ENCODE measurements around the gene SCG3.
"Not testable (repeated sequence)": the region's sequence is repeated elsewhere in the genome, so short reads cannot be mapped to it uniquely, and the experiment has no call there.

SCG3 gene
- long read RNA-seq, donor 1, result 0 reads
- long read RNA-seq, donor 2, result 0 reads
- long read RNA-seq, donor 3, result 0 reads
- long read RNA-seq, donor 4, partial matches to known transcripts, result 0 of 1 reads
- long read RNA-seq, donor 4, other reads (novel, unspliced or antisense), result 0 of 1 reads
- long read RNA-seq, donor 5, result 0 reads
- long read RNA-seq, donor 6, result 0 reads
- long read RNA-seq, donor 7, result 0 reads
- long read RNA-seq, donor 8, result 0 reads

DNA sequence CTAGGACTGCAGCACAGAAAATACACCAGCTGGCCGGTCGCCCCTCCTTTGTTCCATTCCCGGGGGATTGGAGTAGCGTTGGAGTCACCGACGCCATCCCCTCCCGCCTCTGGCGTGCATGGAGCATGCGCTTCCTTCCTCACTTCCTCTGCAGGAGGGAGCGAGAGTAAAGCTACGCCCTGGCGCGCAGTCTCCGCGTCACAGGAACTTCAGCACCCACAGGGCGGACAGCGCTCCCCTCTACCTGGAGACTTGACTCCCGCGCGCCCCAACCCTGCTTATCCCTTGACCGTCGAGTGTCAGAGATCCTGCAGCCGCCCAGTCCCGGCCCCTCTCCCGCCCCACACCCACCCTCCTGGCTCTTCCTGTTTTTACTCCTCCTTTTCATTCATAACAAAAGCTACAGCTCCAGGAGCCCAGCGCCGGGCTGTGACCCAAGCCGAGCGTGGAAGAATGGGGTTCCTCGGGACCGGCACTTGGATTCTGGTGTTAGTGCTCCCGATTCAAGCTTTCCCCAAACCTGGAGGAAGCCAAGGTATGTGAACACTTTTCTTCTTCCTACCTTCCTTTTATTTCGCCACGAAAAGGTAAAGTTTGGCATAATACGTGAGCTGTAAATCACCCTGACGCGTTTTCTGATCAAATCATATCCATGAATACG lies at the start of gene SCG3:
SCG3 (plus strand) TSS at position 201 of the 661 bp plus-strand sequence; CDS start at position 454, 253 bp downstream.
- DNase-seq, result peak; percentile 55

DNA sequence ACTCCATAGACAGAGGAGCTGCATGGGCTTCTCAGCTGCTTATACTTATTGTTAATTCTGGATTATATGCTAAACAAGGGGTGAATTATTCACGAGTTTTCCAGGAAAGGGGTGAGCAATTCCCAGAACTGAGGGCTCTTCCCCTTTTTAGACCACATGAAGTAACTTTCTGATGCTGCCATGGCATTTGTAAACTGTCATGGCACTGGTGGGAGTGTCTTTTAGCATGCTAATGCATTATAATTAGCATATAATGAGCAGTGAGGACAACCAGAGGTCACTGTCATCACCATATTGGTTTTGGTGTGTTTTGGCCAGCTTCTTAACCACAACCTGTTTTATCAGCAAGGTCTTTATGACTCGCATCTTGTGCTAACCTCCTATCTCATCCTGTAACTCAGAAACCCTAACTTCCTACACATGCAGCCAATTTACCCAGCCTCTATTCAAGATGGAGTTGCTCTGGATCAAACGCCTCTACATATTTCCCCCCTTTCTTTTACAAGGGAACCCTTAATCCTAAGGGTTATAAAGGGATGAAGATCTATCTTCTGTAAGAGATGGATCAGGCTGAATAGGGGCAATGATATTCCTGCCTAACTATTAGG lies 46.6 kb upstream of the SCG3 start:
- DNase-seq, result no peak

- DNase-seq, result no peak
These were observed 39.7 kb upstream of the SCG3 start for GRCh38 chr15:51641490-51642130.

DNA sequence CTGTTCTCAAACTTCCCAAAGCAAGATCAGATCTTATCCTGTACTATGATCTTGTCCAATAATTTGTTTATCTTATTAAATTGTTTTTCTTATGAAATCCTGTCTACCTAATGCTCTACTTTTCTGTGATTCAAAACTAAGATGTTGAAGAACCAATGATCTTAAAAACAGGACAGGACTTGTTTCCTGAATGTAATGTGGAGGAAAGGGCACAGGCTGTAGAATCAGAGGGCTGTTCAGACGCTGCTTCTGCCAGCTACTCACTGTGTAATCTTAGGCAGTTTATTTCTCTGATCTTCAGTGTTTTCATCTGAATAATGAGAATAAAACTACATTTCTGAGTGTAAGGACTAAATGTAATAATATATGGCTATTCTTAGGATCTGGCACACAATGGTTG lies 38.6 kb upstream of the SCG3 start:
- no peak for DNase-seq

GRCh38 chr15:51647128-51647562 lies 34.2 kb upstream of the SCG3 start:
- DNase-seq, result no peak

GRCh38 chr15:51648101-51648500 lies 33.2 kb upstream of the SCG3 start:
- DNase-seq, result not testable (repeated sequence)

DNA sequence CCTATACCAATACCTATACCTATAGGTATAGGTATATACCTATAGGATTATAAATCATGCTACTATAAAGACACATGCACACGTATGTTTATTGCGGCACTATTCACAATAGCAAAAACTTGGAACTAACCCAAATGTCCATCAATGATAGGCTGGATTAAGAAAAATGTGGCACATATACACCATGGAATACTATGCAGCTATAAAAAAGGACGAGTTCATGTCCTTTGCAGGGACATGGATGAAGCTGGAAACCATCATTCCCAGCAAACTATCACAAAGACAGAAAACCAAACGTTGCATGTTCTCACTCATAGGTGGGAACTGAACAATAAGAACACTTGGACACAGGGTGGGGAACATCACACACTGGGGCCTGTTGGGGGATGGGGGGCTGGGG lies 32.7 kb upstream of the SCG3 start:
- not testable (repeated sequence) for DNase-seq

DNA sequence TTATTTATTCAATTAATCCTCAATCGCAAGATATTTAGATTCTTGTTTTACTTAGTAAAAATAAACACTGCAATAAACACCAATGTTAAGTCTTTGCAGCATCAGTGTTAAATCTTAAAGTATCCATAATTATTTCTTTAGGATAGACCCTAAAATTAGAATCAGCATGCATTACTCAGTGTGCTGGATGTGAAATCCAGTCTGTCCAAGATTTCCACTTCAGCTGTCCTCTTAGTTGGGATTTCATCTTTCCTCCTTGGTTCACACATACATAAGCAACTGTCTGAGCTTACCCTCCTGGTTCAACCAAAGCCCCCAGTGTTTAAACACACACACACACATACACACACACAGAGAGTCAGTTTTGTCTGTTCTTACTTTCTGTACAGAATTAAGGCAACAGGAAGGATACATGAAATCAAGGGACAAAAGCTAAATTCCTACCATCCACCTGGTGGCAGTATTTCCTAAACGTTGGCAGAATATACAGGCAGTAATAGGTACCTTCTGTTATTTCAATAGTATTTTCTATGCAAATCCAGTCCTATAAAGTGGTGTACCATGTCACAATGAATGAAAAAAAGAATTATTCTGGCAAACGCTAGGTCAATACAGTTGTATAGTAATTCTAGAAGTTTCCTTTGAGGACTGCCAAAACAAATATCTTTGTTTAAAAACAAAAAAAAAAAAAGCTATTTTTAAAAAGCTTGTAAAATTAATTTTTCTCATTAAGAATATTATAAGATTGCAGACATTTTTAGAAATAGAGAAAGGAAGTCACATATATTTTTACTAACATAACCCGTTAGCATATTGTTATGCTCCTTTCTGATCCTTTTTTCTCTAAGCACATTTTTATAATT lies 31.4 kb upstream of the SCG3 start:
- peak; percentile 8 for DNase-seq

GRCh38 chr15:51652084-51652668 lies 29.1 kb upstream of the SCG3 start:
- no peak for DNase-seq

DNA sequence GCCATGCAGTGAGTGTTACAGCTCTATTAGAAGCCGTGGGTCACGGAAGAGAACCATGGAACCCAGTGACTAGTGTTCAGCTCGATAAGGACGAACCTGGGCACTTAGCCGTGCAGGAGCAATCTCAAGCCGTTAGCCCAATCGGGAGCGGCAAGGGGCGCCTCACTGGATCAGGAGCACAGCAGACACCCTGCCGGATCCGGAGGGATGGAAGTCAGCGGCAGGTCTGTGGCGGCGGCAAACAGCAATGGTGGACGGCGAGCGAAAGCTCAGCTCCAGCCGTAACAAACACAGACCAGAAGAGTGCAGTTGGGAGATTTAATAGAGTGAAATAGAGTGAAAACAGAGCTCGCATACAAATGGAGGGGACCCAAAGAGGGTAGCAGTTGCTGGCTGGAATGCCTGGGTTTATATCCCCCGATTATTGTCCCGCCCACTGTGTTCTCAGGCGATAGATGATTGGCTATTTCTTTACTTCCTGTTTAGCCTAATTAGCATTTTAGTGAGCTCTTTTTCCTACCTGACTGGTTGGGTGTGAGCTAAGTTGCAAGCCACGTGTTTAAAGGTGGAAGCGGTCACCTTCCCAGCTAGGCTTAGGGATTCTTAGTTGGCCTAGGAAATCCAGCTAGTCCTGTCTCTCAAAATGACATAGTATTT lies 25.8 kb upstream of the SCG3 start:
- DNase-seq, result not testable (repeated sequence)

DNA sequence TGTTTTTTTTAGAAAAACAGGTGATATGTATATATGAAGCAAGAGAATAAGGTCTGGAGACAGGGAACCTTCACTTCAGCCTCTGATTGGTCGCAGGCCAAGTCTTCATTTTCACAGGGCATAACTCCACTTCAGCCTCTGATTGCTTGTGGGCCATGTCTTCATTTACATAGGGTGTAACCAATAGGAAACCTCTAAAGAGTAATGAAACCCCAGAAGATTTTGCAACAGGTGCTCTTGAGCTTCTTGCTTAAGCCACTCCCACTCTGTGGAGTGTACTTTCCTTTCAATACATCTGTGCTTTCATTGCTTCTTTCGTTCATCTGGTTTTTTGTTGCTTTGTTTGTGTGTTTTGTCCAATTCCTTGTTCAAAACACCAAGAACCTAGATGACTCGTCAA lies 22.6 kb upstream of the SCG3 start:
- no peak for DNase-seq

- DNase-seq, result no peak
These were observed 20.2 kb upstream of the SCG3 start for GRCh38 chr15:51661072-51661471.

DNA sequence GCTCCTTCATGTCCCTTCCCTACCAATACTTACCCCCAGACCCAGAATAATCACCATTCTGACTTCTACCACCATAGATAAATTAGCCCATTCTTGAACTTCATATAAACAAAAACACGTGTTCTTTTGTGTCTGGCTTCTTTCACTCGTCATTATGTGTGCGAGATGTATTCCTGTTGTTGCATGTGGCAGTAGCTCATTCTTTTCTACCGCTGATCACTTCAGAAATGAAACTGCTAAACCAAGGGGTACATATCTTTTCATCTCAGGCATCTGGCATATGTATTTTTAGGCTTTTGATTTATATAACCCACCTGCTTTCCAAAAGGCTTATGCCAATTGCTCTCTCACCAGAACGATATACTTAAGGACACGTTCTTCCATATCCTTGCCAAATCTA lies 13.8 kb upstream of the SCG3 start:
- DNase-seq, result no peak

GRCh38 chr15:51668446-51668845 lies 12.9 kb upstream of the SCG3 start:
- no peak for DNase-seq

- DNase-seq, result no peak
These were observed 11.9 kb upstream of the SCG3 start for GRCh38 chr15:51669381-51669780.

- DNase-seq, result no peak
These were observed 9.1 kb upstream of the SCG3 start for GRCh38 chr15:51672155-51672687.

GRCh38 chr15:51672913-51673857 lies 8.1 kb upstream of the SCG3 start:
- no peak for DNase-seq

DNA sequence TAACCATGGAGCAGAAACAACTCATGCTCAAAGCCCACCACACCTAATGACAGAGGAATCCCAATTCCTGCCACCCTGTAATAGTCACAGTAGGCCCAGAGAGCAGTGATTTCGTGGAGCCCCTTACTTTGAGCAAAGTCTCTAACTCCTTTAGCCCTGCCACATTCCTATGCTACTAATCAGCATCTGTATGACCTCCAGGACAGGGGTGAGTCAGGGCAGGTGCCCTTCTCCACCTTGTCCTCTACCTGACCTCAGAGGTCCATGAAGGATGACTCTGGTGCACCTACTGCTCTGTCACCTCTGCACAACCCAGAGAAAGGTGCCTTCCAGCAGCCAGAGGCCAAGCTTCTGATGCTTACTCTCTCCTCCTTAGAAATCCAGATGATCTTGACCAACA lies 6.1 kb upstream of the SCG3 start:
- DNase-seq, result no peak

DNA sequence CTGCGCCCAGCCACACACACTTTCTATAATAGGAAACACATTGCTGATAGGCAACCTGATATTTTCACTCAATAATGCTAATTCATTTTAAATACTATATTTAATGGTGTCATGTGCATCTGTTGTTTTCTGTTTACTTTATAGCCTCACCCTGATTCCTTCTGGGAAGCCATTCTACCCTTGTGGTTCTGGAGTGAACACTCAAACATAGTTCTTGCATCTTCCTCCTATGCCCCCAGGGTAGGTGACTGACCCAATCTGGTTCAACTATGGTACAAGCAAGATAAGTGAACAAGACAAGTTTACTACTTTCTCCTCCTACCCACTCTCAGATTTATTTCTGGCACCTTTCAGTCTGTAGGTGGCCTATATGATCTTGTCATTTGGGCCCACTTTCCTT lies 4.3 kb upstream of the SCG3 start:
- DNase-seq, result no peak

GRCh38 chr15:51677452-51677851 lies 3.9 kb upstream of the SCG3 start:
- no peak for DNase-seq

Data from right kidney (tissue), 9 donors.